ENCODE data around the gene AFG1L. TPM values are rescaled to one million over a fixed set of nuclear protein-coding genes. Genes with fewer than 3 reads are reported as not detected.
A peak's percentile ranks its signal among the peaks of the same experiment; 100 is the strongest.
"Not testable (repeated sequence)": the region's sequence is repeated elsewhere in the genome, so short reads cannot be mapped to it uniquely, and the experiment has no call there.

AFG1L gene
- total RNA-seq, 1 experiment from 2014 or later, result 4.0 TPM

DNA sequence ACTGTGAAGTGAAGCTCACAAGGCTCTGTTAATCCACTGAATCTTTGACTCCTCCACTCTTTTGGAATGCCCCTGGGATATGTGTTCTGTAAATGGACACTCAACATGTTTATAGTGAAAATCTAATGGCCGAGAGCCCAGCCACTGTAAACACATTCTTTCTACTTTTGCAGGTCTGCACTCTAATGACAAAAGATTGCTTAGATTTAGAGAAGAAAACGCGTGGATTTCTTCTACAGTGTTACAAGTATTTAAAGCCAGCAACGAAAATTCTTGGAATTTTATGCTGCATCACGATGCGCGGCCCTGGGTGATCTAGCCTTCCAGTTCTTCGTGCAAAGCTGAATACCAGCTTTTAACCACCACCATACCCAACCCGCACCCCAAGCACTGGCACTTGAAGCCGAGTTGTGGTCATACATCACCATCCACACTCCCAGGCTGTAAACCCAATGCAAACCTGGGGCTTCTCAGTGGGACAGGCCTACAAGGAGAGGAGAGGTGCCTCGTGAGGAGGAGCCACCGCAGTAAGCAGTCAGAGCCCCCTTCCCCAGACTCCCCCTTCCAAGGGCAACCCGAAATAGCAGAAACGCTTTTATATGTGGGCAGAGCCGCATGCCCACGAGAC, 262.1 kb downstream of the AFG1L start:
- no peak for DNase-seq (ENCODE audit: low read depth)

DNA sequence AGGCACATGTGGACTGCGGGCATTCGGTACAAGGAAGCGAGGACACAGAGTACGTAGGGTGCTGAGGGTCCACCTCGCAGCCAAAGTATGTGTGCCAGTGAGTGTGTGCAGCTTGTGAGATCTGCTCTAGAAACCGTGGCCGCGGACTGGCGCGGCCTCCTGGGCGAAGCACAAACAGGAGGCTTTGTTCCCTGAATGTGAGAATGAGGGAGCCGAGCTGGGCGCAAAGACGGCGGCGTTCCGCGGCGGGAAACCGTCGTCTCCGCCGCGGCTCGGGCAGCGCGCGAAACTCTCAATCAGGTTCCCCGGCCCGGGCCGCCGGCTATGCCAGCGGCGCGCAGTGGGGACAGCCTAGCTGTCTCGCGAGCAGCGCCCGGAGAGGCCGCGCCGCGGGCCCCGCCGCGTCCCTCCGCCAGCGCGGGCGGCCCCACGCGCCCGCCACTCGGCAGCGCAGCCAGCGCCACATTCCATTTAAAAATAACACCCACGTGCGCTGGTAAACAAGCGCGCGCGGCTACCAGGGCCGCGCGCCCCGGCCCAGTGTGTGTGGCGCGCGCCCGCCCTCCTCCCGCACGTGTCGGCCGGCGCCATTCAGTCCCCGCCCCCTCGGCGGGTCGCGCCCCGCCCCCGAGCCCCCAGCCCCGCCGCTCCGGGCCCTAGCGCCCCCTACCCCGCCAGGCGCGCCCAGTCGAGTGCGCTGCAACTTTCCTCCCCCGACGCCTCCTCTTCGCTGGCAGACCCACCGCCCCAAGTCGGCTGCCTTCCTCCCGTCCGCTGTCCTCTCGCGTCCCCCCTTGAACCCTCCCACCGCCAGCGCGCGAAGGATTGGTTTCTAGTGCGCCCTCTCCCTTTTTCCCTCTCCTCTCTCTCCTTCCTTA, 262.9 kb downstream of the AFG1L start:
- peak; percentile 70 for DNase-seq (ENCODE audit: low read depth)

- peak; percentile 99 for DNase-seq (ENCODE audit: low read depth)
These were observed 263.7 kb downstream of the AFG1L start for GRCh38 chr6:108558372-108559096.

DNA sequence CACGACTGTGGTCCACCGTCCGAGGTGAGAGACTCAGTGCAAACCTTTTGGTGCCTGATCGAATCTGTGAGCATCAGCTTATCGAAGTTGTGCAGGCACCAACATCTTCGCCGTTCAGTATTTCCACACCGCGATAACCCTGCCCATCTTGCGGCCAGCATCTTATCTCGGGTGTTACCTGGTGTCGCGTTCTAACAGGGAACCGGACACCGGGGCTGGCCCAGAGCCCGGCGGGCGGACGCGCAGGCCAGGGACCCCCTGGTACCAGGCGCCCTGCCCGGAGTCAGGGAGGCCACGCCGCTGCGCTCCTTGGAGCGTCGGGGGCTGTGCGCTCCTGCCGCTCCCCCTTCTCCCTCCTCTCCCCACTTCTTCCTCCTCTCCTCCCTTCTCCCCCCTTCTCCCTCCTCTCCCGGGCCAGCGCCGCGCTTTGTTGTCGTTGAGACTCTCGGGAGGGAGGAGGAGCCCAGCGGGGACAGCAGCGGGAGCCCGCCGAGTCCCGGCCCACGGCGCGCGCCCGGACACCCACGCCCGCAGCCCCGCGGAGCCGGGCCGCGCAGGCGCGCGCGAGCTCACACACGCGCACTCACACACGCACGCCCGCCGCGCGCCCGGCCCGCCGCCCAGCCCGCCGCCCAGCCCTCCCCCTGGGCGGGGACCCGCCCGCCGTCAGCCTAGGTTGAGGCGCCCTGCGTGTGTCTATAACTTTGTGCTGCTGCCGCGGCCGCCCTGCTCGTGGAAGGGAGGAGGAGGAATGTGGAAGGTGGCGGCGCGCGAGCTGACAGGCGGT, 264.4 kb downstream of the AFG1L start:
- peak; percentile 89 for DNase-seq (ENCODE audit: low read depth)

DNA sequence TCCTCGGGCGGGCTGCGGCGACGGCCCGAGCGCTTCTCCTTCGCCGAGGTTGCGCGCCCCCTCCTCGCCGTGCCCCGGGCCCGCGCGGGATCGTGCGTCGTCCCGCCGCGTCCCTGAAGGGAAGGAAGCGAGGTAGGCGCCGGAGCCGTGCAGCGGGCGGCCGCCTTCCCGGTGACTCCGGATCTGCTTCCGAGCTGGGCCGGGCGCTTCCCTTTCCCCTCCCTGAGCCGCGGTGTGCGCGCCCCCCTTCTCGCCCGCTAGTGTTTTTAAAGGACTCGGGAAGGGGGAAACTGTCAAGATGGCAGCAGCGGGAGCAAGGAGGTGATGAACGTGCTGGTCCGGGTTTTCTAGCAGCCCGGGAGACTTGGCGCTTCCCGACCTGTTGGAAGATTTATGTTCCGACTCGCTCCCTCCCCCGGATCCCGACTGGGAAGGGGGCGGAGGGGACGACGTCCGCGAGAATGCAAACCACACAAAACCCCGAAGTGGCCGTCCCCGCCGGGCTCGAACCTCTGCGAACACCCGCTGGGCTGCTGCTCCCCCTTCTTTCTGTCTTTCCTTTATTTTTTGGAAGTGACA, 265.1 kb downstream of the AFG1L start:
- peak; percentile 77 for DNase-seq (ENCODE audit: low read depth)

- peak; percentile 84 for DNase-seq (ENCODE audit: low read depth)
These were observed 265.8 kb downstream of the AFG1L start, which contains the start of gene FOXO3 for GRCh38 chr6:108560463-108561308. Gene FOXO3, plus strand, starts transcription at chr6:108560917. Its CDS starts 292 bp downstream, at chr6:108561209.

DNA sequence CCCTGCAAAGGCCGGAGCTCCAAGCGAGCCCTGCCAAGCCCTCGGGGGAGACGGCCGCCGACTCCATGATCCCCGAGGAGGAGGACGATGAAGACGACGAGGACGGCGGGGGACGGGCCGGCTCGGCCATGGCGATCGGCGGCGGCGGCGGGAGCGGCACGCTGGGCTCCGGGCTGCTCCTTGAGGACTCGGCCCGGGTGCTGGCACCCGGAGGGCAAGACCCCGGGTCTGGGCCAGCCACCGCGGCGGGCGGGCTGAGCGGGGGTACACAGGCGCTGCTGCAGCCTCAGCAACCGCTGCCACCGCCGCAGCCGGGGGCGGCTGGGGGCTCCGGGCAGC, 266.4 kb downstream of the AFG1L start:
- DNase-seq (ENCODE audit: low read depth), result not testable (repeated sequence)

GRCh38 chr6:108561742-108562502, 267.1 kb downstream of the AFG1L start:
- no peak for DNase-seq (ENCODE audit: low read depth)

GRCh38 chr6:108562503-108562993, 267.7 kb downstream of the AFG1L start:
- peak; percentile 50 for DNase-seq (ENCODE audit: low read depth)

GRCh38 chr6:108563292-108563691, 268.4 kb downstream of the AFG1L start:
- no peak for DNase-seq (ENCODE audit: low read depth)

DNA sequence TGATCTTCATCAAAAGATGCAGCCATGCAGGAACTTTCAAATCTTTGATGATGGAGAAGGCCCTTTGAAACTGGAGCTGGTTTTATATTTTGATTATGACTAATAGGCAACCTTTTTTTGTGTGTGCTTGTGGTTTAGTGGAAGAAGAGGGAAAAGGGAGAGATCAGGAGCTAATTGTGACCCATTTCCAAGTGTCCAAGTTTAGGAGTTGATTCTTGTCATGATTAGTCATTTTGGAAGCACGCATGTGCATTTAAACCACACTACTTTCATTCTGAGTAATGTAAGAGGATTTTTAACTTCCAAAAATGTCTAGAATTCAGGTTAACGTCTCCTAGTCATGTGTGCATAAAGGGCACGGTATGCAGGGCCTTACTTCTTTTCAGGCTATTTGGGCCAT, 269.3 kb downstream of the AFG1L start:
- peak; percentile 98 for DNase-seq (ENCODE audit: low read depth)

GRCh38 chr6:108565091-108565766, 270.4 kb downstream of the AFG1L start:
- peak; percentile 62 for DNase-seq (ENCODE audit: low read depth)

DNA sequence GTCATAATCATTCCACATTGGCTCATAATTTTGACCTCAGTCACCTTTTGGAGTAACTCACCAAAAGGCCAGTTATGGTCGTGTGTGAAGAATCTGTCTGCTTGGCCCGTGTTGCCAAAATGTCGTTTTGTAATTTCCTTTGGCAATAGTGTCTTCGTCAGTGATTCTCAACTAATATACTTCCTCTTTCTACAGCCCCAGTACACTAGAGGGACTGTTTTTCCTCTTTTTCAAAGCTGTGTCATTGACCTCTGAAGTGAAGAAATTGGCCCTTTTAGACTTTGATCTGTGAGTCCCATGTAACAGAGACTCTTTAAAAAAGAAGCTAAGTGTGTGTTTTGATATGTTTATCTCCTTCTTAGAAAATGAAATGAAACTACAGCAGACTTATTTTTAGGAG, 271.0 kb downstream of the AFG1L start:
- DNase-seq (ENCODE audit: low read depth), result peak; percentile 56

- DNase-seq (ENCODE audit: low read depth), result no peak
These were observed 271.6 kb downstream of the AFG1L start for GRCh38 chr6:108566406-108566805.

GRCh38 chr6:108568101-108568500, 273.2 kb downstream of the AFG1L start:
- no peak for DNase-seq (ENCODE audit: low read depth)

DNA sequence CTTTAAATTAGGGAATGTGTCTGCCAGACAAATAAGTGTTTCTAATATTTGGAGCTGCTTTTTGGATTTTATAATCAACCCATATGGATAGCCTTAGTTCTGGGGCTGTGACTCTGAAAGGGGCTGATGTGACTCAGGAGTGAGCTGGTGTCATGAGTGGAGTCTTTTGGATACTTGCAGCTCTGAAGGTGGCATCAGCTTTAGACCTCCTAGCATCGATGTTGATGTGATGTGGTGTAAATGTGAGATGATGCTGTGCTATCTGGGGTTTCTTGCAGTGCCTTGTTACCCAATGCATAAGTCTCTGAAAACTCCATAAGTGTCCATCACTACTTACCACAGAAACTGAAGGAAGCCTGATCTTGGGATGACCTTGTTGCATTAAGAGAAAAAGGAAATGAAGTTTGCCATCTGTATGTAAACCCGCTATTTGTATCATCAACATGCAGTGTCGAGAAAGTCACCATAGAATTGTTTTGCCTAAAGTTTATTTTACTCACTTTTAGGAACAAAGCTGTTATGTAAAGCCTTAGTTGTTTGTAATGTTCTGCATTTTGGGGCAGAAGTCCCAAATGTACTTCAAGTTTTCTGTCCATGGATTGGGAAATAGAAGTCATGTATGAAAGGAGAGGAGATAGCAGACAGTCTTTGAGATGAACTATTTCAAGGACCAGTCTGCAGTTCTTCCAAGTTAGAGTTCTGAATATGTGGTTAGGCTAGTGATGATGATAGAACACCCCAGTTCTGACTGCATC, 273.9 kb downstream of the AFG1L start:
- no peak for DNase-seq (ENCODE audit: low read depth)

GRCh38 chr6:108570517-108570916, 275.7 kb downstream of the AFG1L start:
- DNase-seq (ENCODE audit: low read depth), result no peak

Data from RPMI7951 (cell line).